OCI-LY1 (cell line): ENCODE data around the gene THSD7A.

Source experiments
- H2AFZ ChIP-seq: fragments of 200-600 bp; sonication (generic), shearing (Covaris generic); 2 replicates; pipeline ENCODE4 v1.6.0; 2014; ENCODE audit warnings: antibody characterized with exemption, mild to moderate bottlenecking, low read length
- H3F3A ChIP-seq: fragments of 200-600 bp; sonication (generic), shearing (Covaris generic); 2 replicates; pipeline ENCODE4 v1.6.0; 2014; ENCODE audit warnings: mild to moderate bottlenecking, antibody characterized with exemption, low read length, moderate library complexity; ENCODE audit not compliant: insufficient read depth
- H3K27ac ChIP-seq: fragments of 200-600 bp; sonication (generic); 2 replicates; pipeline ENCODE4 v1.5.1; 2014; ENCODE audit warnings: low read length, mixed run types, mild to moderate bottlenecking, low read depth; ENCODE audit not compliant: poor library complexity, severe bottlenecking
- H3K27me3 ChIP-seq: fragments of 200-600 bp; sonication (generic); 2 replicates; pipeline ENCODE4 v1.6.0; 2014; ENCODE audit warnings: antibody characterized with exemption, mild to moderate bottlenecking, low read length, moderate library complexity; ENCODE audit not compliant: insufficient read depth
- H3K36me3 ChIP-seq: fragments of 200-600 bp; sonication (generic); 2 replicates; pipeline ENCODE4 v1.6.1; 2014; ENCODE audit warnings: mild to moderate bottlenecking, antibody characterized with exemption, low read length, moderate library complexity, mixed read lengths; ENCODE audit not compliant: insufficient read depth
- H3K4me1 ChIP-seq: fragments of 200-600 bp; sonication (generic); 2 replicates; pipeline ENCODE4 v1.5.1; 2014; ENCODE audit warnings: mild to moderate bottlenecking, low read length, moderate library complexity; ENCODE audit not compliant: insufficient read depth, severe bottlenecking
- H3K4me2 ChIP-seq: fragments of 200-600 bp; sonication (generic), shearing (Covaris generic); 2 replicates; pipeline ENCODE4 v1.6.1; 2014; ENCODE audit warnings: low read length
- H3K4me3 ChIP-seq: fragments of 200-600 bp; sonication (generic); 2 replicates; pipeline ENCODE4 v1.5.1; 2014; ENCODE audit warnings: low read length, low read depth, mild to moderate bottlenecking, mixed read lengths; ENCODE audit not compliant: poor library complexity, severe bottlenecking
- H3K79me2 ChIP-seq: fragments of 200-600 bp; shearing (Covaris generic); 2 replicates; pipeline ENCODE4 v1.6.1; 2016; ENCODE audit warnings: mixed run types, low read length, mixed read lengths; ENCODE audit not compliant: insufficient read depth
- H3K9ac ChIP-seq: fragments of 200-600 bp; sonication (generic), shearing (Covaris generic); 2 replicates; pipeline ENCODE4 v1.6.1; 2014; ENCODE audit warnings: mild to moderate bottlenecking, low read length, mixed read lengths
- H3K9me2 ChIP-seq: fragments of 200-600 bp; sonication (generic), shearing (Covaris generic); 2 replicates; pipeline ENCODE4 v1.6.1; 2014; ENCODE audit warnings: low read depth, mild to moderate bottlenecking, low read length, mixed read lengths
- H3K9me3 ChIP-seq: fragments of 200-600 bp; shearing (Covaris generic); 2 replicates; pipeline ENCODE4 v1.6.1; 2014; ENCODE audit warnings: low read length, mixed read lengths
- H4K20me1 ChIP-seq: fragments of 200-600 bp; sonication (generic), shearing (Covaris generic); 2 replicates; pipeline ENCODE4 v1.6.0; 2016; ENCODE audit warnings: mild to moderate bottlenecking, low read length; ENCODE audit not compliant: insufficient read depth
- CTCF ChIP-seq: fragments of 200-600 bp; sonication (generic), shearing (Covaris generic); IDR thresholded peaks from 2 replicates; pipeline ENCODE4 v1.5.1; 2017; ENCODE audit warnings: mild to moderate bottlenecking, antibody characterized with exemption, low read length, moderate library complexity, mixed read lengths
- EZH2 ChIP-seq: fragments of 200-600 bp; sonication (generic), shearing (Covaris generic); IDR thresholded peaks from 2 replicates; pipeline ENCODE4 v1.8.0; 2017; ENCODE audit warnings: borderline replicate concordance, mixed run types, mild to moderate bottlenecking, antibody characterized with exemption, low read length, moderate library complexity, mixed read lengths

THSD7A gene

GRCh38 chr7:11450281-11450680, 381.7 kb downstream of the THSD7A start:
- Histone ChIP-seq H3K4me2 (no peak overlapping the region), H3F3A (no peaks in the 10 kb centered on the region), H3K36me3 (no peaks in the 10 kb centered on the region), H3K4me3 (no peak overlapping the region), H3K27me3 (no peaks in the 10 kb centered on the region), H3K79me2 (no peaks in the 10 kb centered on the region), H4K20me1 (no peaks in the 10 kb centered on the region), H3K27ac (no peak overlapping the region), H3K9ac (no peak overlapping the region), H3K9me3 (no peaks in the 10 kb centered on the region), H3K9me2 (no peaks in the 10 kb centered on the region), H2AFZ (no peak overlapping the region), H3K4me1 (peaks cover 8% of the 10 kb centered on the region)
- TF ChIP-seq EZH2: no peak
- TF ChIP-seq CTCF: no peak

GRCh38 chr7:11449316-11449715, 382.7 kb downstream of the THSD7A start:
- H3K27me3 ChIP-seq: no peaks in the 10 kb centered on the region
- H3K4me2 ChIP-seq: no peak overlapping the region
- no peaks in the 10 kb centered on the region for H3K4me1 ChIP-seq
- H3F3A ChIP-seq: no peaks in the 10 kb centered on the region
- no peaks in the 10 kb centered on the region for H3K79me2 ChIP-seq
- no peaks in the 10 kb centered on the region for H3K9me3 ChIP-seq
- H4K20me1 ChIP-seq: no peaks in the 10 kb centered on the region
- no peak overlapping the region for H3K9ac ChIP-seq
- no peaks in the 10 kb centered on the region for H3K36me3 ChIP-seq
- H2AFZ ChIP-seq: no peak overlapping the region; the same call in 1 of the 2 replicates
- H3K9me2 ChIP-seq: no peaks in the 10 kb centered on the region
- H3K27ac ChIP-seq: no peak overlapping the region
- no peak overlapping the region for H3K4me3 ChIP-seq
- TF ChIP-seq EZH2 (no peak), CTCF (no peak)

- Histone ChIP-seq H3K27ac (no peak overlapping the region), H3K79me2 (no peaks in the 10 kb centered on the region), H3K9me3 (no peaks in the 10 kb centered on the region), H3K4me1 (no peaks in the 10 kb centered on the region), H3K4me2 (no peak overlapping the region), H3K36me3 (no peaks in the 10 kb centered on the region), H4K20me1 (no peaks in the 10 kb centered on the region), H3K4me3 (no peak overlapping the region), H3F3A (no peaks in the 10 kb centered on the region), H3K9me2 (no peaks in the 10 kb centered on the region), H2AFZ (no peak overlapping the region), H3K27me3 (no peaks in the 10 kb centered on the region), H3K9ac (no peak overlapping the region)
- no peak for TF ChIP-seq EZH2
- no peak for TF ChIP-seq CTCF
Observed at GRCh38 chr7:11448323-11448722, 383.7 kb downstream of the THSD7A start.
